Epithelial cell of proximal tubule (primary cell): Measurements from ENCODE around the gene EME1. TPM values are rescaled to one million over a fixed set of nuclear protein-coding genes. Genes with fewer than 3 reads are reported as not detected.

ENCODE experiments used
- DNase-seq: peaks from one replicate; pipeline ENCODE4 v3.0.0-alpha.2; 2011; ENCODE audit warnings: low read depth
- H3K4me3 ChIP-seq: 2 replicates; pipeline ENCODE4 v1.5.1; 2011; ENCODE audit warnings: low read depth, mild to moderate bottlenecking, low read length
- CTCF ChIP-seq: conservative IDR thresholded peaks from 2 replicates; pipeline ENCODE4 v1.5.1; 2012; ENCODE audit warnings: low read depth, mild to moderate bottlenecking, low read length
- total RNA-seq: library from RNA; depleted of rRNA; stranded (reverse); fragments of >200 nt; gene quantifications from 2 replicates; pipeline ENCODE4 v1.2.3, GENCODE V29; 2015

EME1 gene
- total RNA-seq, 1 donor from 2014 or later: 13.8 TPM

GRCh38 chr17:50348522-50349242, 24.3 kb upstream of the EME1 start:
- no peak overlapping the region for H3K4me3 ChIP-seq
- TF ChIP-seq CTCF: no peak
- DNase-seq: no peak

- no peak for TF ChIP-seq CTCF
- DNase-seq: no peak
- H3K4me3 ChIP-seq: no peak overlapping the region
Measured at GRCh38 chr17:50349243-50349600, 23.8 kb upstream of the EME1 start.

GRCh38 chr17:50350733-50351132, 22.3 kb upstream of the EME1 start:
- no peak for TF ChIP-seq CTCF
- no peak overlapping the region for H3K4me3 ChIP-seq
- DNase-seq: no peak

GRCh38 chr17:50352072-50352692, 20.8 kb upstream of the EME1 start:
- H3K4me3 ChIP-seq: no peak overlapping the region
- no peak for DNase-seq
- no peak for TF ChIP-seq CTCF

- no peak for DNase-seq
- no peak overlapping the region for H3K4me3 ChIP-seq
- TF ChIP-seq CTCF: no peak
Measured at GRCh38 chr17:50352693-50353599, 20.1 kb upstream of the EME1 start.

GRCh38 chr17:50353600-50354195, 19.3 kb upstream of the EME1 start:
- H3K4me3 ChIP-seq: no peak overlapping the region
- TF ChIP-seq CTCF: no peak
- no peak for DNase-seq
